OCI-LY1 (cell line): ENCODE measurements around the gene ZNF160.

Experiments used
- H2AFZ ChIP-seq: fragments of 200-600 bp; sonication (generic), shearing (Covaris generic); 2 replicates; pipeline ENCODE4 v1.6.0; 2014; ENCODE audit warnings: antibody characterized with exemption, mild to moderate bottlenecking, low read length
- H3F3A ChIP-seq: fragments of 200-600 bp; sonication (generic), shearing (Covaris generic); 2 replicates; pipeline ENCODE4 v1.6.0; 2014; ENCODE audit warnings: mild to moderate bottlenecking, antibody characterized with exemption, low read length, moderate library complexity; ENCODE audit not compliant: insufficient read depth
- H3K27ac ChIP-seq: fragments of 200-600 bp; sonication (generic); 2 replicates; pipeline ENCODE4 v1.5.1; 2014; ENCODE audit warnings: low read length, mixed run types, mild to moderate bottlenecking, low read depth; ENCODE audit not compliant: poor library complexity, severe bottlenecking
- H3K27me3 ChIP-seq: fragments of 200-600 bp; sonication (generic); 2 replicates; pipeline ENCODE4 v1.6.0; 2014; ENCODE audit warnings: antibody characterized with exemption, mild to moderate bottlenecking, low read length, moderate library complexity; ENCODE audit not compliant: insufficient read depth
- H3K36me3 ChIP-seq: fragments of 200-600 bp; sonication (generic); 2 replicates; pipeline ENCODE4 v1.6.1; 2014; ENCODE audit warnings: mild to moderate bottlenecking, antibody characterized with exemption, low read length, moderate library complexity, mixed read lengths; ENCODE audit not compliant: insufficient read depth
- H3K4me1 ChIP-seq: fragments of 200-600 bp; sonication (generic); 2 replicates; pipeline ENCODE4 v1.5.1; 2014; ENCODE audit warnings: mild to moderate bottlenecking, low read length, moderate library complexity; ENCODE audit not compliant: insufficient read depth, severe bottlenecking
- H3K4me2 ChIP-seq: fragments of 200-600 bp; sonication (generic), shearing (Covaris generic); 2 replicates; pipeline ENCODE4 v1.6.1; 2014; ENCODE audit warnings: low read length
- H3K4me3 ChIP-seq: fragments of 200-600 bp; sonication (generic); 2 replicates; pipeline ENCODE4 v1.5.1; 2014; ENCODE audit warnings: low read length, low read depth, mild to moderate bottlenecking, mixed read lengths; ENCODE audit not compliant: poor library complexity, severe bottlenecking
- H3K79me2 ChIP-seq: fragments of 200-600 bp; shearing (Covaris generic); 2 replicates; pipeline ENCODE4 v1.6.1; 2016; ENCODE audit warnings: mixed run types, low read length, mixed read lengths; ENCODE audit not compliant: insufficient read depth
- H3K9ac ChIP-seq: fragments of 200-600 bp; sonication (generic), shearing (Covaris generic); 2 replicates; pipeline ENCODE4 v1.6.1; 2014; ENCODE audit warnings: mild to moderate bottlenecking, low read length, mixed read lengths
- H3K9me2 ChIP-seq: fragments of 200-600 bp; sonication (generic), shearing (Covaris generic); 2 replicates; pipeline ENCODE4 v1.6.1; 2014; ENCODE audit warnings: low read depth, mild to moderate bottlenecking, low read length, mixed read lengths
- H3K9me3 ChIP-seq: fragments of 200-600 bp; shearing (Covaris generic); 2 replicates; pipeline ENCODE4 v1.6.1; 2014; ENCODE audit warnings: low read length, mixed read lengths
- H4K20me1 ChIP-seq: fragments of 200-600 bp; sonication (generic), shearing (Covaris generic); 2 replicates; pipeline ENCODE4 v1.6.0; 2016; ENCODE audit warnings: mild to moderate bottlenecking, low read length; ENCODE audit not compliant: insufficient read depth
- EZH2 ChIP-seq: fragments of 200-600 bp; sonication (generic), shearing (Covaris generic); IDR thresholded peaks from 2 replicates; pipeline ENCODE4 v1.8.0; 2017; ENCODE audit warnings: borderline replicate concordance, mixed run types, mild to moderate bottlenecking, antibody characterized with exemption, low read length, moderate library complexity, mixed read lengths
- TF ChIP-seq, protein P1 (sequence below): fragments of 200-600 bp; sonication (generic), shearing (Covaris generic); IDR thresholded peaks from 2 replicates; pipeline ENCODE4 v1.5.1; 2017; ENCODE audit warnings: mild to moderate bottlenecking, antibody characterized with exemption, low read length, moderate library complexity, mixed read lengths

ZNF160 gene

DNA sequence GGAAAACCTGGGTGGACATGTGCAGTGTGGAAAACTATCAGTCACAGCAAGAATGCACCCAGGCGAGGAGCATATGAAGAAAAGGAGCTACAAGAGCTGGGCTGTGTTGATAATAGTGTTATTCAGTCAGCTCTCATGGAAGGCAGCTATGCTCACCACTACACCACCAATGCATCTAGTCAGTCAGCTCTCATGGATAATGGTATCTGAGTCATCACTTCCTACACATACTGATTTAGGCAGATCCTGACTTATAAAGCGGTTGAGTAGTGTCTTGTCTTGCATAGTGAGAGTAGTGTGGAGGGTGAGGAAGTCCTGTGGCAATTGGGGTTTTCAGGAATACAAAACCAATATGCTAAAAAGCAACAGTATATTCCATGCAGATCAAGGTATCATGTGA lies 9.1 kb upstream of the ZNF160 start:
- H3K4me3 ChIP-seq = no peak overlapping the region
- peaks cover 13% of the 10 kb centered on the region; the same call in 1 of the 2 replicates for H3K9me3 ChIP-seq
- TF ChIP-seq, protein P1, sequence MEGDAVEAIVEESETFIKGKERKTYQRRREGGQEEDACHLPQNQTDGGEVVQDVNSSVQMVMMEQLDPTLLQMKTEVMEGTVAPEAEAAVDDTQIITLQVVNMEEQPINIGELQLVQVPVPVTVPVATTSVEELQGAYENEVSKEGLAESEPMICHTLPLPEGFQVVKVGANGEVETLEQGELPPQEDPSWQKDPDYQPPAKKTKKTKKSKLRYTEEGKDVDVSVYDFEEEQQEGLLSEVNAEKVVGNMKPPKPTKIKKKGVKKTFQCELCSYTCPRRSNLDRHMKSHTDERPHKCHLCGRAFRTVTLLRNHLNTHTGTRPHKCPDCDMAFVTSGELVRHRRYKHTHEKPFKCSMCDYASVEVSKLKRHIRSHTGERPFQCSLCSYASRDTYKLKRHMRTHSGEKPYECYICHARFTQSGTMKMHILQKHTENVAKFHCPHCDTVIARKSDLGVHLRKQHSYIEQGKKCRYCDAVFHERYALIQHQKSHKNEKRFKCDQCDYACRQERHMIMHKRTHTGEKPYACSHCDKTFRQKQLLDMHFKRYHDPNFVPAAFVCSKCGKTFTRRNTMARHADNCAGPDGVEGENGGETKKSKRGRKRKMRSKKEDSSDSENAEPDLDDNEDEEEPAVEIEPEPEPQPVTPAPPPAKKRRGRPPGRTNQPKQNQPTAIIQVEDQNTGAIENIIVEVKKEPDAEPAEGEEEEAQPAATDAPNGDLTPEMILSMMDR = no peak
- TF ChIP-seq EZH2 = no peak

DNA sequence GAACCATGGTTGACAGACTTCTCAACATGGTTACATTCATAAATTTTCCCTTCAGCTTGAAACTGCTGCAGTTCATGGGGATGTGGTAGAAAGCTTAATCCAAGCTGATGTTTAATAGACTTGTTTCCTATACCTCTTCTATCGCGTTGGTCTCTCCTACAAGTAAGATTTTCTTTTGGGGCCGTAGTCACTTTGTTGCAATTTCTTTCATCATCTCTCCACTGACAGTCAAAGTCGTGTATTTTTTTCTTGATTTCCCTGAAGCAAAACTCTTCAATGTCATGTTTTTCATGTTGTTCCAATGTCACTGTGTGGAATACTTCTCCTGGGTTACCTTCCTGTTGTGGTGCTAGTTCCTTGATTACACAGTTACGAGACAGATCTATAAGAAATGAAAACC lies 6.3 kb upstream of the ZNF160 start:
- Histone ChIP-seq H3K36me3 (peaks cover 18% of the 10 kb centered on the region), H3F3A (no peaks in the 10 kb centered on the region), H2AFZ (no peak overlapping the region), H3K9ac (no peak overlapping the region), H3K9me3 (peaks cover 19% of the 10 kb centered on the region; the same call in 1 of the 2 replicates), H3K4me3 (no peak overlapping the region), H4K20me1 (no peaks in the 10 kb centered on the region), H3K27ac (no peak overlapping the region), H3K79me2 (no peaks in the 10 kb centered on the region), H3K9me2 (no peaks in the 10 kb centered on the region), H3K27me3 (no peaks in the 10 kb centered on the region), H3K4me2 (no peak overlapping the region), H3K4me1 (no peaks in the 10 kb centered on the region)
- no peak for TF ChIP-seq EZH2
- TF ChIP-seq, protein P1 = no peak

More for the DNA sequence above, 9.1 kb upstream of the ZNF160 start:
- Histone ChIP-seq H2AFZ (no peak overlapping the region), H3K9ac (no peak overlapping the region), H3K27ac (no peak overlapping the region), H3K4me1 (no peaks in the 10 kb centered on the region), H3K36me3 (peaks cover 18% of the 10 kb centered on the region), H3K4me2 (no peak overlapping the region), H3K9me2 (no peaks in the 10 kb centered on the region), H3K79me2 (no peaks in the 10 kb centered on the region), H4K20me1 (no peaks in the 10 kb centered on the region), H3K27me3 (no peaks in the 10 kb centered on the region), H3F3A (no peaks in the 10 kb centered on the region)

DNA sequence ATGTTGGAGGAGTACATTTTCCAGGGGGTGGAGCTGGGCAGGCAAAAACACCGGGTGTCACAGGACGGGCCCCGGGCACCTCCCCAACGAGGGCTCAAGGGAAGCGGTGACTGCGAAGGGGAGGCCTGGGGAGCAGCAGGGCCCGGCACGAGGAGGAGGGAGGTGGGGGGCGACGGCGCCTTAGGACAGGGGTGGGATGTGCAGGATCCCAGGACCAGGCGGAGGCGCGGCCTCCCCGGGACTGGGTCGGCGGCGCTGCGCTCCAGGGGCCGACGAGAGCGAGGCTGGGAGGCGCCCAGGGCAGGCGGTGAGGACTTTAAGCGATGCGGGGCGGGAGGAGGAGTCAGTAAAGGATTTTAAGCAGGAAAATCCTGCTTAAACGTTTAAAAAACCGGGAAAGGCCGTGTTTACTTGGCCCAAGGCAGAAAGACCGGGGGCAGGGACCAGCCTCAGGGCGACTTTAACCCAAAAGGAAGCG lies 427 bp downstream of the ZNF160 start:
- H4K20me1 ChIP-seq = no peaks in the 10 kb centered on the region
- peaks cover 17% of the 10 kb centered on the region for H3K4me1 ChIP-seq
- peak overlapping the region; percentile 67 for H3K27ac ChIP-seq
- peaks cover 36% of the 10 kb centered on the region for H3K36me3 ChIP-seq
- no peaks in the 10 kb centered on the region for H3F3A ChIP-seq
- peak overlapping the region; percentile 97 for H3K4me3 ChIP-seq
- H2AFZ ChIP-seq = no peak overlapping the region
- no peaks in the 10 kb centered on the region for H3K9me2 ChIP-seq
- TF ChIP-seq EZH2 = no peak
- TF ChIP-seq, protein P1 = no peak
- H3K79me2 ChIP-seq = peaks cover 28% of the 10 kb centered on the region
- no peaks in the 10 kb centered on the region for H3K27me3 ChIP-seq
- H3K4me2 ChIP-seq = peak overlapping the region; percentile 89
- peaks cover 9% of the 10 kb centered on the region; the same call in 1 of the 2 replicates for H3K9me3 ChIP-seq
- H3K9ac ChIP-seq = peak overlapping the region; percentile 96
